Measurements from ENCODE around the gene CFAP107.

DNA sequence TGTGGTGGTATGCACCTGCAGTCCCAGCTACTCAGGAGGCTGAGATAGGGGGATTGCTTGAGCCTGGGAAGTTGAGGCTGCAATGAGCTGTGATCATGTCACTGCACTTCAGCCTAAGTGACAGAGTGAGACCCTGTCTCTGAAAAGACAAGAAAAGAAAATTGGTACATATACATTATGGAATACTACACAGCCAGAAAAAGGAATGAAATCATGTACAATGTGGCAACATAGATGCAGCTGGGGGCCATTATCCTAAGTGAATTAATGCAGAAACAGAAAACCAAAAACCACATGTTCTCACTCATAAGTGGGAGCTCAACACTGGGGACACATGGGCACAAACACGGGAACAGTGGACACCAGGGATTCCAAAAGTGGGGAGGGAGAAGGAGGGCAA, 7.1 kb upstream of the CFAP107 start:
- TF ChIP-seq, protein P1, sequence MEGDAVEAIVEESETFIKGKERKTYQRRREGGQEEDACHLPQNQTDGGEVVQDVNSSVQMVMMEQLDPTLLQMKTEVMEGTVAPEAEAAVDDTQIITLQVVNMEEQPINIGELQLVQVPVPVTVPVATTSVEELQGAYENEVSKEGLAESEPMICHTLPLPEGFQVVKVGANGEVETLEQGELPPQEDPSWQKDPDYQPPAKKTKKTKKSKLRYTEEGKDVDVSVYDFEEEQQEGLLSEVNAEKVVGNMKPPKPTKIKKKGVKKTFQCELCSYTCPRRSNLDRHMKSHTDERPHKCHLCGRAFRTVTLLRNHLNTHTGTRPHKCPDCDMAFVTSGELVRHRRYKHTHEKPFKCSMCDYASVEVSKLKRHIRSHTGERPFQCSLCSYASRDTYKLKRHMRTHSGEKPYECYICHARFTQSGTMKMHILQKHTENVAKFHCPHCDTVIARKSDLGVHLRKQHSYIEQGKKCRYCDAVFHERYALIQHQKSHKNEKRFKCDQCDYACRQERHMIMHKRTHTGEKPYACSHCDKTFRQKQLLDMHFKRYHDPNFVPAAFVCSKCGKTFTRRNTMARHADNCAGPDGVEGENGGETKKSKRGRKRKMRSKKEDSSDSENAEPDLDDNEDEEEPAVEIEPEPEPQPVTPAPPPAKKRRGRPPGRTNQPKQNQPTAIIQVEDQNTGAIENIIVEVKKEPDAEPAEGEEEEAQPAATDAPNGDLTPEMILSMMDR (IDR thresholded peaks at IDR 0.05): no peak
- no peak for TF ChIP-seq POLR2A (IDR thresholded peaks at IDR 0.05)
